ENCODE measurements around the gene CLASRP. TPM values are rescaled to one million over a fixed set of nuclear protein-coding genes. Genes with fewer than 3 reads are reported as not detected.
A peak's percentile ranks its signal among the peaks of the same experiment; 100 is the strongest.

CLASRP gene
- total and polyA plus RNA-seq, 9 donors = 29.5 to 113 (median 80.3) TPM

DNA sequence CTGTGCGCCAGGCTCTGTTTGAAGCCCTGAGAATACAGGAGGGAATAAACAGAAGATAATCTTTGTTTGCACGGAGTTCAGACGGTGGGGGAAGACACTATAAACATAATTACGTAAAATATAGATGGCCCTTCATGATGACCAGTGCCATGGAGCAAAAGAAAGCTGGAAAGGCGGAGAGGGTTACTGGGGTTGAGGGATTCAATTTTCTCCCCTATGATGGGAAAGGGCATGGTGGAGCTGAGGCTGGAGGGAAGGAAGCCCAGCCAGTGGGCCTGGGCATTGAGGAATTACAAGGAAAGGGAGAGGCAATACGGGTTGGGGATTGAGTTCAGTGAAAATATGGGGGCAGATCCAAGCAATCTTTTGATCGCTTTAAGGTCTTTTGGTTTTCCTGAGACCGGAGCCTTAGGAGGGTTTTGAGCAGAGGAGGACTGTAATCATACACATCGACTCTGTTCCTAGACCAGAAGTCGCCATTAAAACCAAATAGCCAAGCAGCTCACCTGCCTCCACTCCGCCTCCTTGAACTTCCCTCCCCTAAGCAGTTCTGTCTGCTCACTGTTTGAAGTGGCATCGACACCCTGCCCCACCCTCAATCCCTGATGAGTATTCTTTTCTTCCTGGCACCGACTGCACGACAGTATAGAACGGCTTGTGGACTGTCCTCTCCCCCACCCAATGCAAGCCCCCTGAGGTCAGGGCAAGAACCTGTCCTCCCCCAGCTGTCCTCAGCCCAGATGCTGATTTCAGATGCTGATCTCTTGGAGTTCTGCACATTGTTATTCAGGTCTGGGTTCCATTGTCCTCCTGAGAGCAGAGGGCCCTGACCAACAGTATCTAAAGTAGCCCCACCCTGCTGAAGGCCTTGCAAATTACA lies 38.2 kb downstream of the CLASRP start:
- H3K36me3 ChIP-seq = no peaks in the 10 kb centered on the region
- DNase-seq = no peak
- peaks cover 6% of the 10 kb centered on the region for H3K4me1 ChIP-seq (ENCODE audit: insufficient read depth)
- no peak overlapping the region for H3K27ac ChIP-seq
- TF ChIP-seq CTCF (IDR thresholded peaks at IDR 0.05) = no peak
- no peak for TF ChIP-seq EP300 (IDR thresholded peaks at IDR 0.05)
- TF ChIP-seq POLR2A (IDR thresholded peaks at IDR 0.05) = no peak
- H3K9me3 ChIP-seq = no peaks in the 10 kb centered on the region
- H3K27me3 ChIP-seq = no peaks in the 10 kb centered on the region
- 69 to 77% (median 74%) methylated on average over 15 of the region's 15 CpGs for WGBS, 3 donors
- intact Hi-C loops (cut with DNase I) = no loop called here
- no peak overlapping the region for H3K4me3 ChIP-seq

DNA sequence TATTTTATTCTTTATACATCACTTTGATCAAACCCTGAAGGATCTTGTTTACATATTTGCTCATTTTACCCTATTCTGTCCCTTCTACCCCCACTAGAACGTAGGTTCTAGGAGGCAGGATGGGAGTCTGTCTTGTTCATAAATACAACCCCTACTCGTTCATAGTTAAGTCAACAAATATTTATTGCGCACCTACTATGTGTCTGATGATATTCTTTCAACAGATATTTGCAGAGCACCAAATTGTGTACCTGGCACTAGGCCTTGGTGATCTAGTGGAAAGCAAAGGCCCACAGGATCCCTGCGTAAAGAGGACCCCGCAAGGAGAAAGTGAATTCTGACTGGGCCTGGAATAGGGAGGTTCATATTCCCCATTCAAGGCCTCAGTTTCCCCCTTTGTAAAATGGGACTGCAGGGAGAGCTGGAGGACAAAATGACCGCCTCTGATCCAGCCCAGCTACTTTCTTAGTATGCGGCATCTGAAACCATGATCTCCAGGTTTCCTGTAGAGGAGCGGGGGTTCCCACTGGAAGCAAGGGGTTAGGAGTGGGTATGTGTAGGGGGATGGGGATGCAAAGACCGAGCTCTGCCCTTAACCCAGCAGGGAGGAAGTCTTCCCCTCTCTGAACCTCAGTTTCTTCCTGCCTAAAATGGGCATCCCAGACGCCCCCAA lies 39.7 kb downstream of the CLASRP start:
- Histone ChIP-seq H3K27ac (no peak overlapping the region), H3K36me3 (no peaks in the 10 kb centered on the region), H3K4me1 (ENCODE audit: insufficient read depth) (peaks cover 6% of the 10 kb centered on the region), H3K27me3 (no peaks in the 10 kb centered on the region), H3K9me3 (no peaks in the 10 kb centered on the region), H3K4me3 (peak overlapping the region; percentile 87)
- WGBS, 3 donors = 53 to 55% (median 54%) methylated on average over 10 of the region's 10 CpGs
- DNase-seq = no peak
- TF ChIP-seq POLR2A (IDR thresholded peaks at IDR 0.05) (no peak), CTCF (IDR thresholded peaks at IDR 0.05) (no peak), EP300 (IDR thresholded peaks at IDR 0.05) (no peak)
- intact Hi-C loops (cut with DNase I) = no loop called here

DNA sequence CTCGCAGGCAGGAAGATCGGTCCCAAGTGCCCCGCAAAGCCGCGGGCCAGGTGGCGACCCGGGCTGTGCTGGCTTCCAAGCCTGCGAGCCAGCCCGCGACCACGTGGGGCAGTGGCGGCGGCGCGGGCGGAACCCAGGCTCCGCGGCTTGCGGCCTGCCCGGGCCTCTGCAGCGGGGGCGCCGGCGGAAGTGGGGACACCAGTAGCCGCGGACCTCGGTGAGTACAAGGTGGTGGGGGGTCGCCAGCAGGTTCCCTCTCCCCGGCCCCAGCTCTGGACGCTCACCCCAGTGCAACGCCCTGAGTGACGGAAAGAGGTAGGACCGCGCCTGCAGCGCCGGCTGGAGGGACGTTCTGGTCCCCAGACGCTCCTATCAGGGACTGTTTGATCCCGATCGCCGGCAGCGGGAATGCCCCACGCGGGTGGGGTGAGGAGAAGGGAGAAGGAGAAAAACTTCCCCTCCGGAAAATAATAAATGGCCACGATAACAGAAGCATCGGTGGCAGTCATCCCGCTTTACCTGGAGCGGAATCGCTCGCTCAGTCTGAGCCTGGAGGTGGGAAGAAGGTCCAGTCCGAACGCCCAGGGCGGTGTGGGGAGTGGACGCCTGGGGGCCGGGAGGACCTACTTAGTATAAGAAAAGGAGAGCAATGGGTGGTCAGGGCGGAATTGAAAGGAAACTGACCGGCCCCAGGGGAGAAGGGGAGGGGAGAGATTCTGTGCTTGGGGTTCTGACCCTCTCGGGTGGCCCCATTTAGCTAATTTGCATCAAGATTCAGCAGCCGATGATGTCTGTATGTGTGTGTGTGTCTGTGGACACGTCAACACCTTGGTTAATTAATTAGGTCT lies 40.4 kb downstream of the CLASRP start, which contains the start of gene GEMIN7:
GEMIN7 (plus strand) TSS at position 198 of the 848 bp plus-strand sequence. CDS start 10,855 bp downstream, outside the sequence.
- Histone ChIP-seq H3K27me3 (no peaks in the 10 kb centered on the region), H3K4me3 (peak within 1 kb of the TSS; percentile 87), H3K9me3 (no peaks in the 10 kb centered on the region), H3K4me1 (ENCODE audit: insufficient read depth) (peaks cover 6% of the 10 kb centered on the region), H3K36me3 (no peaks in the 10 kb centered on the region), H3K27ac (no peak within 1 kb of the TSS)
- intact Hi-C loops (cut with DNase I) = no loop called here
- 0% methylated on average over 54 to 61 of the region's 61 CpGs for WGBS, 3 donors
- DNase-seq = peak; percentile 57 to 85 (median 72)
- TF ChIP-seq EP300 (IDR thresholded peaks at IDR 0.05) (no peak), CTCF (IDR thresholded peaks at IDR 0.05) (peak in 2 of 3 donors; percentile 26 to 33), POLR2A (IDR thresholded peaks at IDR 0.05) (peak; percentile 44)

DNA sequence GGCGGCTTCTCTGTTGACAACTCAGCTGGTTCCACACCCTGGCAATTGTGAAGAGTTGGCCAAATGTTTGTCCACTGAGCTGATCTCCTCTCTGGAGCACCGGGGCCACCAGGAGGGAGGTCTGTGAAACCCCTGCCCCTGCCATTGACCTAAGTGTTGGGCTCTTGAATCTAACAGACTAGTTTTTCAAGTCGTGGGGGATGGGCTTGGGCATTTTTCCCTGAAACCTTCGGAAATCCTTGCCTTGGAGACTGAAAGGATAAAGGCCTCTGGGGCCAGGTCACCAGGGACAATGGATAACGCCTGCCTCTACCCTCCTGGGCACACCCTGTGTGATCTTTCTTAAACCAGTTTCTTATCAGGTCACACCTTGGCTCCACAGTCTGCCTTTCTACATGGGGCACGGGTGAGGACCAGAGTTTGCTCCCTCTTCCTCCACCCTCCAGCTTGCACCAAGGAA lies 41.1 kb downstream of the CLASRP start:
- TF ChIP-seq CTCF (IDR thresholded peaks at IDR 0.05) (no peak), POLR2A (IDR thresholded peaks at IDR 0.05) (no peak), EP300 (IDR thresholded peaks at IDR 0.05) (no peak)
- Histone ChIP-seq H3K27me3 (no peaks in the 10 kb centered on the region), H3K4me1 (ENCODE audit: insufficient read depth) (peaks cover 6% of the 10 kb centered on the region), H3K36me3 (no peaks in the 10 kb centered on the region), H3K27ac (no peak overlapping the region), H3K9me3 (no peaks in the 10 kb centered on the region), H3K4me3 (peak overlapping the region; percentile 87)
- no peak for DNase-seq
- 11 to 15% (median 12%) methylated on average over 6 of the region's 6 CpGs for WGBS, 3 donors
- intact Hi-C loops (cut with DNase I) = no loop called here
